Measurements from ENCODE around the gene ADAMTS16.

ADAMTS16 gene

DNA sequence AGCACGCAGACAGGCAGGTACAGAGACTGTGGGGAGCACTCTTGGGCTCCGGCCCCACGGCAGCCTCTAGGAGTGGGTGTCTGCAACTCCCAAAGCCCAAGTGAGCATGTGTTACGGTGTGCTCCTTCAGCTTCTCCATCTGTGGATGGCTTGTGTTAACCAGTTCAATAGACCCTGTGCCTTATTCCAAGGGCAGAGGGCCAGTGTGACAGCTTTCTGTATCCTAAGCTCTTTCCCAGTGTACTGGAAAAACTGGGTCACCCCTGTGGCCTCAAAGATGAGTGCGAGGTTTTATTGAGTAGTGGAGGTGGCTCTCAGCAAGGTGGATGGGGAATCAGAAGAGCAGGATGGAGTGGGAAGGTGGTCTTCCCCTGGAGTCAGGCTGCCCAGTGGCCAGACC lies 78.3 kb downstream of the ADAMTS16 start (continued):
- TF ChIP-seq, protein P1, sequence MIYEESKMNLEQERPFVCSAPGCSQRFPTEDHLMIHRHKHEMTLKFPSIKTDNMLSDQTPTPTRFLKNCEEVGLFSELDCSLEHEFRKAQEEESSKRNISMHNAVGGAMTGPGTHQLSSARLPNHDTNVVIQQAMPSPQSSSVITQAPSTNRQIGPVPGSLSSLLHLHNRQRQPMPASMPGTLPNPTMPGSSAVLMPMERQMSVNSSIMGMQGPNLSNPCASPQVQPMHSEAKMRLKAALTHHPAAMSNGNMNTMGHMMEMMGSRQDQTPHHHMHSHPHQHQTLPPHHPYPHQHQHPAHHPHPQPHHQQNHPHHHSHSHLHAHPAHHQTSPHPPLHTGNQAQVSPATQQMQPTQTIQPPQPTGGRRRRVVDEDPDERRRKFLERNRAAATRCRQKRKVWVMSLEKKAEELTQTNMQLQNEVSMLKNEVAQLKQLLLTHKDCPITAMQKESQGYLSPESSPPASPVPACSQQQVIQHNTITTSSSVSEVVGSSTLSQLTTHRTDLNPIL (CRISPR knock-in tag; IDR thresholded peaks at IDR 0.05; ENCODE audit: low read depth): no peak
- TF ChIP-seq BACH2 (CRISPR knock-in tag; IDR thresholded peaks at IDR 0.05; ENCODE audit: borderline replicate concordance): no peak
- no peak for TF ChIP-seq ZFP3 (CRISPR knock-in tag; IDR thresholded peaks at IDR 0.05)

DNA sequence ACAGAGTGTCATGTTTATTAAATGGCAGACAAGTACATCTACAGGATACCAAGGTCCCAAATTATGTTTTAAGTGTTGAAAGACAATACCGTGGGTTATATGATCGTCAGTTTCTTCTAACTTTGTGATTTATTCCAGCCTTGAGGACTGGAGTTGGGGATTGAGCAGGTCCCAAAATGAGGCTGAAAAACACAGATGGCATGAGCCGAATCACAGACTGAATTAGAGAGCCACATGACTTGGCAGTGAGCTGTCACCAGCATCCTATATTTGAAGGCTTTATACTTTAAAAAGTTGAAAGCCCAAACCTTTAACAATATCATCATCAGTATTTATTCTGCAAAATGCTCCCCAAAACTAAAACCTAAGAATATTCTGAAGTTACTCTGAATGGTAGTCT lies 79.4 kb downstream of the ADAMTS16 start:
- no peak for TF ChIP-seq ISL1 (CRISPR knock-in tag; IDR thresholded peaks at IDR 0.05)
- no peak for TF ChIP-seq ZC3H10 (CRISPR knock-in tag; IDR thresholded peaks at IDR 0.05)
- no peak for TF ChIP-seq ESRRG (CRISPR knock-in tag; IDR thresholded peaks at IDR 0.05)
- TF ChIP-seq ZFP3 (CRISPR knock-in tag; IDR thresholded peaks at IDR 0.05): no peak
- no peak for TF ChIP-seq GLIS3 (CRISPR knock-in tag; IDR thresholded peaks at IDR 0.05)
- no peak for ATAC-seq

DNA sequence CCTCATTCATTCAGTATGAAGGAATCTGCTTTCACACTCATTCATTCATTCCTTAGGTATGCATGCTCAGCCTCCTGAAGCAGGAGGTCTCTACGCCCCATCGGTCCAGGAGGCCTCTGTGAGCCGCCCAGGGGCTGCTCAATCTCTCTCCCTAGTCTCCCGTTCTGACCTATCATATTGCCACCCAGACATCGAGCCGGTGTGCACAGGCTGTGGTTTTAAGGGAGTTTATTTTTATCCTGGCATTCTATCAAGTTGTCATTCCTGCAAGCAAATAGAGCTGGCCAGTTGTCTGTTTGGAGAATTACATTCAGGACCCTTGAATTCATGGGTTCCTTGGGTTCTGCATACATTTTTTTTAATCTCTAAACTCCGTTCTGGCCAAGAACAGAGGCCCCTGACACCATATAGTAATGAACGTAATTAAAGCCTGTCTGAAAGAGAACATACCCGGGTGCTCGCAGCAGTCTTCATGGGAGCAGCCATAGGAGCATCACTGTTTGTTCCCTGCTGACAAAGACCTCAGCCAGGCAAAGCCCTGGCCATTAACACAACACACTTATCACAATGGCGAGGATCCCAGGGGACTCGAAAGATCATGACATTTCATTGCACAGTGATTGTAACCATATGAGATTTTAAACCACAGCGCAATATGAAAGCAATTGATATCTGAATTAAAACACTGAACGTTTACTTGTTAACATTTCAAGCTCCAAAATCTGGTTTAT lies 80.9 kb downstream of the ADAMTS16 start:
- TF ChIP-seq TOX (CRISPR knock-in tag; IDR thresholded peaks at IDR 0.05; ENCODE audit: borderline replicate concordance): no peak
- no peak for TF ChIP-seq ZNF565 (CRISPR knock-in tag; conservative IDR thresholded peaks at IDR 0.05; ENCODE audit: low read depth)
- no peak for ATAC-seq

DNA sequence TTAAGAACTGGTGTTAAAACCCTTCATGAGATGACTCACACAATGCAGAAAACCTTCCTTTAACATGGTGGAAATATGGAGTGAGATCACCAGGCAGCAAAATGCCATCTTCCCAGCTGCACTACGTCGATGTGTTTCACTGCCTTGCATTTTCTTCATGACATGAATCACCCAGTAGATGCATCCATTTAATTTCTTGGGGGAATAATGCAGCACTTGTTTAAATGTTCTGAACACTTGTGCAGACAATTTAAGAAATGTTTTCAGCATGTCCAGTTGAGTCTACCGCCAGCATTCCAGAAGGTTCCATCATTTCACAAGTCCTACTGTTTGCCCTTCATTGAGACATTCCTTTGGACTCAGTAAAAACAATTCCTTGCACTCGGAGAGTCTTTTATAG lies 81.6 kb downstream of the ADAMTS16 start:
- TF ChIP-seq ISL1 (CRISPR knock-in tag; IDR thresholded peaks at IDR 0.05): peak; percentile 20; the same call in 1 of the 2 replicates
- no peak for TF ChIP-seq ZNF565 (CRISPR knock-in tag; conservative IDR thresholded peaks at IDR 0.05; ENCODE audit: low read depth)
- TF ChIP-seq, protein P2, sequence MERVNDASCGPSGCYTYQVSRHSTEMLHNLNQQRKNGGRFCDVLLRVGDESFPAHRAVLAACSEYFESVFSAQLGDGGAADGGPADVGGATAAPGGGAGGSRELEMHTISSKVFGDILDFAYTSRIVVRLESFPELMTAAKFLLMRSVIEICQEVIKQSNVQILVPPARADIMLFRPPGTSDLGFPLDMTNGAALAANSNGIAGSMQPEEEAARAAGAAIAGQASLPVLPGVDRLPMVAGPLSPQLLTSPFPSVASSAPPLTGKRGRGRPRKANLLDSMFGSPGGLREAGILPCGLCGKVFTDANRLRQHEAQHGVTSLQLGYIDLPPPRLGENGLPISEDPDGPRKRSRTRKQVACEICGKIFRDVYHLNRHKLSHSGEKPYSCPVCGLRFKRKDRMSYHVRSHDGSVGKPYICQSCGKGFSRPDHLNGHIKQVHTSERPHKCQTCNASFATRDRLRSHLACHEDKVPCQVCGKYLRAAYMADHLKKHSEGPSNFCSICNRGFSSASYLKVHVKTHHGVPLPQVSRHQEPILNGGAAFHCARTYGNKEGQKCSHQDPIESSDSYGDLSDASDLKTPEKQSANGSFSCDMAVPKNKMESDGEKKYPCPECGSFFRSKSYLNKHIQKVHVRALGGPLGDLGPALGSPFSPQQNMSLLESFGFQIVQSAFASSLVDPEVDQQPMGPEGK (CRISPR knock-in tag; IDR thresholded peaks at IDR 0.05; ENCODE audit: borderline replicate concordance): no peak
- ATAC-seq: no peak

DNA sequence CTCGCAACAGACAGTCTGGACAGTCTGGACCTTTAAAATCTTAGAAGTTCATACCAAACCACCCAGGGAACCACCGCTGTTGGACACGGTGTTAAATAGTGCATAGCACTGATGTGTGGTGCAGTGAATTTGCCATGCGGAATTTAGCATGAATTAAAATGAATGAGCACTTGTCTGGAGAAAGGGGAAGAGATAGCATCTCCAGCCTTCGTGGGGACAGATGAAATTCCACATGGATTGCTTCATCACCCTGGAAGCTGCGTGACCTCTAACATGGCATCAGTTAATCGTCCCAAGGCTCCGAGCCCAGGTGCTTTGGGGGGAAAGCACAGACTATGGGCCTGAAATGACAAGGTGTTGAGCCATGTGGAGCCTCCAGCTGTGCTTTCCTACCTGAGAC lies 91.4 kb downstream of the ADAMTS16 start:
- ATAC-seq: no peak
- TF ChIP-seq ISL1 (CRISPR knock-in tag; IDR thresholded peaks at IDR 0.05): 0 out of 2 replicates have a peak, but pooled peaks have one; percentile 16
- no peak for TF ChIP-seq OSR1 (CRISPR knock-in tag; IDR thresholded peaks at IDR 0.05)
- TF ChIP-seq, protein P3, sequence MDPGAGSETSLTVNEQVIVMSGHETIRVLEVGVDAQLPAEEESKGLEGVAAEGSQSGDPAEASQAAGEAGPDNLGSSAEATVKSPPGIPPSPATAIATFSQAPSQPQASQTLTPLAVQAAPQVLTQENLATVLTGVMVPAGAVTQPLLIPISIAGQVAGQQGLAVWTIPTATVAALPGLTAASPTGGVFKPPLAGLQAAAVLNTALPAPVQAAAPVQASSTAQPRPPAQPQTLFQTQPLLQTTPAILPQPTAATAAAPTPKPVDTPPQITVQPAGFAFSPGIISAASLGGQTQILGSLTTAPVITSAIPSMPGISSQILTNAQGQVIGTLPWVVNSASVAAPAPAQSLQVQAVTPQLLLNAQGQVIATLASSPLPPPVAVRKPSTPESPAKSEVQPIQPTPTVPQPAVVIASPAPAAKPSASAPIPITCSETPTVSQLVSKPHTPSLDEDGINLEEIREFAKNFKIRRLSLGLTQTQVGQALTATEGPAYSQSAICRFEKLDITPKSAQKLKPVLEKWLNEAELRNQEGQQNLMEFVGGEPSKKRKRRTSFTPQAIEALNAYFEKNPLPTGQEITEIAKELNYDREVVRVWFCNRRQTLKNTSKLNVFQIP (CRISPR knock-in tag; IDR thresholded peaks at IDR 0.05; ENCODE audit: borderline replicate concordance, low read depth): no peak

DNA sequence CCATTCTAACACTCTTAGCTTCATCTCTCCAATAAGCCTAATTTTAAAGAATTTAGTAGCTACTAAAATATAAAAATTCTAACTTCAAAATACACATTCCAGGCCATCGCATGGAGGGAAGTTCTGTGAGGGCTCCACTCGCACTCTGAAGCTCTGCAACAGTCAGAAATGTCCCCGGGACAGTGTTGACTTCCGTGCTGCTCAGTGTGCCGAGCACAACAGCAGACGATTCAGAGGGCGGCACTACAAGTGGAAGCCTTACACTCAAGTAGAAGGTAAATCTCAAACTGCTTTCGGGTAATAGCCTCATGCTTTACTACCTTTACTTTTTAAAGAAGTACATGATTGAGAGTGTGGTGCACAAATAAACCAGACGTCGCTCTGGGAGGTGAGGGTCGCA lies 94.8 kb downstream of the ADAMTS16 start:
- no peak for ATAC-seq

DNA sequence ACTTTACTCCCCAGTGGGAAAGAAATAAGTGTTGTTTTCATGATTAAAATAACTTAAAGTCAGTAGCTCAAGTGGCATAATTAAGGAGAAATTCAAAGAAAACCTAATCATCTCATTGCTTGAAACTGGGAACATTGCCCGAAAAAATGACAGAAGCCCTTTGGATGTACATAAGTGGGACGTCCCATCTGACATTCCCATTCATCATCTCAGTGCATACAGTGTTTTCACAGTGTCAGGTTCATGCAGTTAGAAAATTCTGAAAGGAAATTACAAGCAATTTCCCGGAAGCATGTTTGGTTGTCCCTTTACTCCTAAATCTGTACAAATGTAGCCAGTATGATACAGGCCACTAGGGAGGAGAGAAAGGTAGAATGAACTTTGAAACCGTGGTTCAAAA lies 95.6 kb downstream of the ADAMTS16 start:
- no peak for ATAC-seq
- TF ChIP-seq ZC3H10 (CRISPR knock-in tag; IDR thresholded peaks at IDR 0.05): no peak
- TF ChIP-seq ISL1 (CRISPR knock-in tag; IDR thresholded peaks at IDR 0.05): no peak
- TF ChIP-seq, protein P2 (CRISPR knock-in tag; IDR thresholded peaks at IDR 0.05; ENCODE audit: borderline replicate concordance): no peak
- TF ChIP-seq ZNF565 (CRISPR knock-in tag; conservative IDR thresholded peaks at IDR 0.05; ENCODE audit: low read depth): no peak
- TF ChIP-seq, protein P4, sequence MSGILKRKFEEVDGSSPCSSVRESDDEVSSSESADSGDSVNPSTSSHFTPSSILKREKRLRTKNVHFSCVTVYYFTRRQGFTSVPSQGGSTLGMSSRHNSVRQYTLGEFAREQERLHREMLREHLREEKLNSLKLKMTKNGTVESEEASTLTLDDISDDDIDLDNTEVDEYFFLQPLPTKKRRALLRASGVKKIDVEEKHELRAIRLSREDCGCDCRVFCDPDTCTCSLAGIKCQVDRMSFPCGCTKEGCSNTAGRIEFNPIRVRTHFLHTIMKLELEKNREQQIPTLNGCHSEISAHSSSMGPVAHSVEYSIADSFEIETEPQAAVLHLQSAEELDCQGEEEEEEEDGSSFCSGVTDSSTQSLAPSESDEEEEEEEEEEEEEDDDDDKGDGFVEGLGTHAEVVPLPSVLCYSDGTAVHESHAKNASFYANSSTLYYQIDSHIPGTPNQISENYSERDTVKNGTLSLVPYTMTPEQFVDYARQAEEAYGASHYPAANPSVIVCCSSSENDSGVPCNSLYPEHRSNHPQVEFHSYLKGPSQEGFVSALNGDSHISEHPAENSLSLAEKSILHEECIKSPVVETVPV (CRISPR knock-in tag; IDR thresholded peaks at IDR 0.05): no peak
- TF ChIP-seq, protein P1 (CRISPR knock-in tag; IDR thresholded peaks at IDR 0.05; ENCODE audit: low read depth): no peak
- no peak for TF ChIP-seq CSDC2 (CRISPR knock-in tag; IDR thresholded peaks at IDR 0.05)
- no peak for TF ChIP-seq RARB (CRISPR knock-in tag; IDR thresholded peaks at IDR 0.05)
- no peak for TF ChIP-seq BACH2 (CRISPR knock-in tag; IDR thresholded peaks at IDR 0.05; ENCODE audit: borderline replicate concordance)
- no peak for TF ChIP-seq SNAI2 (CRISPR knock-in tag; IDR thresholded peaks at IDR 0.05)
- no peak for TF ChIP-seq OSR1 (CRISPR knock-in tag; IDR thresholded peaks at IDR 0.05)

More for the DNA sequence above, 94.8 kb downstream of the ADAMTS16 start:
- TF ChIP-seq ARNTL (CRISPR knock-in tag; IDR thresholded peaks at IDR 0.05; ENCODE audit: borderline replicate concordance, low read depth): no peak
- TF ChIP-seq OSR1 (CRISPR knock-in tag; IDR thresholded peaks at IDR 0.05): no peak
- TF ChIP-seq, protein P4 (CRISPR knock-in tag; IDR thresholded peaks at IDR 0.05): no peak
- no peak for TF ChIP-seq CSDC2 (CRISPR knock-in tag; IDR thresholded peaks at IDR 0.05)
- TF ChIP-seq TOX (CRISPR knock-in tag; IDR thresholded peaks at IDR 0.05; ENCODE audit: borderline replicate concordance): no peak

Measured in SK-N-SH treated with all-trans-retinoic acid at 6 μM for 48 hours (cell line).